22Rv1 (cell line): ENCODE measurements around the gene PSMC5.
"Not testable (repeated sequence)": the region's sequence is repeated elsewhere in the genome, so short reads cannot be mapped to it uniquely, and the experiment has no call there.

Experiments
- ZFX ChIP-seq: fragments of 450-650 bp; IDR thresholded peaks from 2 replicates; pipeline ENCODE4 v1.6.1; 2017; ENCODE audit warnings: antibody characterized with exemption, borderline replicate concordance
- TF ChIP-seq, protein P1 (sequence below): fragments of 450-650 bp; IDR thresholded peaks from 2 replicates; pipeline ENCODE4 v1.5.1; 2017; ENCODE audit warnings: mild to moderate bottlenecking

DNA sequence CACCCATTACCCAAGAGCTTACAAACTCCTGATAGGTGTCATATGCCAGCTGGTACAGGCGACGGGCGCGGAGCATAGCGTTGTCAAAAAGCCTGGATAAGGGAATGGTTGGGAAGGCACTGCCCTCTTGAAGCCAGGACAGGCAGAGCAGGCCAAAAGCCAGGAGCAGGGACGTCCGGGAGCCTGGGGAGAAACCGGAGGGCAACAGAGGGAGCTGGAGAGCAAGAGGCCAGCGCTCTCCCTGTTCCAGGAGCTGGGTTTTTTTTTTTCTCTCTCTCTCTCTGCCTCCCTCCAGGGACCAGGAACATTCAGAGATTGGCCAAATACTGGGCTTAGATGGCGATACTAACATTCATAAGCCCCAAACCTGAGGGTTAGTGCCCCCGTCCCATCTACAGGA lies 54.1 kb downstream of the PSMC5 start:
- TF ChIP-seq, protein P1, sequence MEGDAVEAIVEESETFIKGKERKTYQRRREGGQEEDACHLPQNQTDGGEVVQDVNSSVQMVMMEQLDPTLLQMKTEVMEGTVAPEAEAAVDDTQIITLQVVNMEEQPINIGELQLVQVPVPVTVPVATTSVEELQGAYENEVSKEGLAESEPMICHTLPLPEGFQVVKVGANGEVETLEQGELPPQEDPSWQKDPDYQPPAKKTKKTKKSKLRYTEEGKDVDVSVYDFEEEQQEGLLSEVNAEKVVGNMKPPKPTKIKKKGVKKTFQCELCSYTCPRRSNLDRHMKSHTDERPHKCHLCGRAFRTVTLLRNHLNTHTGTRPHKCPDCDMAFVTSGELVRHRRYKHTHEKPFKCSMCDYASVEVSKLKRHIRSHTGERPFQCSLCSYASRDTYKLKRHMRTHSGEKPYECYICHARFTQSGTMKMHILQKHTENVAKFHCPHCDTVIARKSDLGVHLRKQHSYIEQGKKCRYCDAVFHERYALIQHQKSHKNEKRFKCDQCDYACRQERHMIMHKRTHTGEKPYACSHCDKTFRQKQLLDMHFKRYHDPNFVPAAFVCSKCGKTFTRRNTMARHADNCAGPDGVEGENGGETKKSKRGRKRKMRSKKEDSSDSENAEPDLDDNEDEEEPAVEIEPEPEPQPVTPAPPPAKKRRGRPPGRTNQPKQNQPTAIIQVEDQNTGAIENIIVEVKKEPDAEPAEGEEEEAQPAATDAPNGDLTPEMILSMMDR: not testable (repeated sequence)
- not testable (repeated sequence) for TF ChIP-seq ZFX
